ENCODE measurements around the gene PRSS57.
"Not testable (repeated sequence)": the region's sequence is repeated elsewhere in the genome, so short reads cannot be mapped to it uniquely, and the experiment has no call there.

Gene PRSS57

DNA sequence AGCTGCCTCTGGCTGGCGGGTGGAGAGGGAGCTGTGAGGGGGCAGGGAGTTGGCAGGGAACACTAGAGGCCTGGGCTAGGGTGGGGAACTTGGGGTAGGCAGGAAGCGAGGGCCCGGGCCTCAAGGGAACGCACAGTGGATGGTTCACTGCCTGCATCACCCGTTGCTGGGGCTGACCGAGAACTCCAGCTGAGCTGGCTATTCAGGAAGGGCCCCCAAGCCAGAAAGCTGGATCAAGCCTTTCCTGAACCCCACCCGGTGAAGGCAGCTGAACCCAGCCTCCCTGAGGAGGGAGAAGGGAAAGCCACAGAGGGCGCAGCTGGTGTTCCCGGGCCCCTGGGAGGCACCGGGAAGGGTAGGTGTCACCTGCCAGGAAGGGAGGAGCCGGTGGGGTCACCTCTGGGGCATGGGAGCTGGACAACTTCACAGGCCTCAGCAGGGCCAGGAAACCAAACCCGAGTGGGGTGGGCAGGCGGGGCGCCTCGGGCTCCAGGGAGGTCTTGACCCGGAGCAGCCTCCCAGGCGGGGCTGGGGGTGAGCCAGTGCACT lies 27.4 kb upstream of the PRSS57 start:
- DNase-seq = no peak

- no peak for DNase-seq
Observed at GRCh38 chr19:720345-721160, 25.3 kb upstream of the PRSS57 start.

- no peak for DNase-seq
Observed at GRCh38 chr19:719636-720344, 24.5 kb upstream of the PRSS57 start.

- no peak for DNase-seq
Observed at GRCh38 chr19:718991-719512, 23.8 kb upstream of the PRSS57 start.

- DNase-seq = no peak
Observed at GRCh38 chr19:718251-718951, 23.1 kb upstream of the PRSS57 start.

DNA sequence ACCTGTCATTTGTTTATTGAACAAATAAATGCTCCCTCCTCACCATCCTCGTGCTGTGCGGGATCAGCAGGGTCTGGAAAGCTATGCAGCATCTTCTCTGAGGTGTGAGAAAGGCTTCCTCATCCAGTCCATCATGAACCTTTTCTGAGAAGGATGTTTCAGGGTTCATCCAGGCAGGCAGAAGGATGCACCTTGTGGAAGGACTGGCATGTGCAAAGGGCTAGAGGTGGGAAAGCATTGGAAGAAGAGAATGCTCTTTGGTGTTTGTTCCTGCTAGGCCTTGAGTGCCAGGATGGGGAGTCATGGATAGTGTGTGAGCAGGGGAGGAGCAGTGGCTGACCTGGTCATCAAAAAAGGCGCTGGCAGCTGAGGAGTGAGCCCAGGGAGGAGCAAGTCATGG lies 20.1 kb upstream of the PRSS57 start:
- DNase-seq = no peak

DNA sequence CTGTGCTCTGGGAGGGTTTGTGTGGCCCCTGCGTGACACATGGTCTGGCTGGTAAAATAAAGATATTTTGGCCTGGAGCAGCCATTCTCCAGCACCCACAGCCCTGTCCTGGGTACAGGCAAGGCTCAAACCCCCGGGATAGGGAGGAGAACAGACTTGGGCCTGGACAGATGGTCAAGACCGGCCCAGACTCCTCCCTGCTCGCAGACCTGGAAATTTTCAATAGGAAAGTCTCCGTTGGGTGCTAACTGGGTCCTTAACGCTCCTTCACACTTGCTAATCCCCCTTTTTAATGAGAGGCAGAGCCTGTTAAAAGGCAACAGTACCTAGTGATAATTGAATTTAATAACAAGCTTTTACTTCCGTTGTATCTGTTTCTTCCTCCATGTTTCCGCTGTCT lies 16.0 kb upstream of the PRSS57 start:
- no peak for DNase-seq

DNA sequence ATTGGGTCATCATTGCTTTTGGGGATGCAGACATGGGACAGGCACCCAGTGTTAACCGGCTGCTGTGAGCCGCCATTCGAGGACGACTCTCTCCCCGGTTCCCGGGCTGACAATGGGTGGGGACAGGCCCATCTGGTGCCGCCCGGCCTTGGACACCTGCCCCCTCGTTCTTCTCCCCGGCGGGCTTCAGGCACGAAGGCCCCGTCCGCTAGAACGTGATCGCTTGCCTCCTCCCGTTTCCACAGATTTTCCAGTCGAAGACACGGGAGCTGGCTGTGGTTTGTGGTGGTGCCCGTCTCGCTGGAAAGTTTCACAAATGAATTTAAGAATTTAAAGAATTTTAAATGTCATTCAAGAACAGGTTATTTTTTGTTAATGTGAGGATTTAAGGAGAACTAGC lies 15.5 kb upstream of the PRSS57 start:
- DNase-seq = no peak

GRCh38 chr19:709965-710571 lies 14.8 kb upstream of the PRSS57 start:
- DNase-seq = no peak

GRCh38 chr19:709196-709964 lies 14.1 kb upstream of the PRSS57 start:
- DNase-seq = no peak

- DNase-seq = no peak
Observed at GRCh38 chr19:708154-709143, 13.2 kb upstream of the PRSS57 start, which contains the start of gene PALM. Gene PALM (plus strand): TSS chr19:708935. CDS start chr19:709147, 212 bp downstream.

DNA sequence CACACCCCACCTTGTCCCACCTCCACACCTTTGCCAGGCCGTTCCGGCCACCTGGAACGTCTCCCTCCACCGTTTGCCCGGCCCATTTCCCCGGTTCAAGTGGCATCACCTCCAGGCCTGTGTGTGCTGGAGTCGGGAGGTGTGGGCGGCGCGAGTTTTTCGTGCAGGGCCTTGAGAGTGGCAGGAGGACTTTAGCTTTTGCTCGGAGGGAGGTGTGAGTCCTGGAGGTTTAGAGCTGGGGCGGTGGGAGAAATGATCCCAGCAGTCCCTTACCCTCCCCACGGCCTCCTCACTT lies 9.1 kb upstream of the PRSS57 start:
- no peak for DNase-seq

DNA sequence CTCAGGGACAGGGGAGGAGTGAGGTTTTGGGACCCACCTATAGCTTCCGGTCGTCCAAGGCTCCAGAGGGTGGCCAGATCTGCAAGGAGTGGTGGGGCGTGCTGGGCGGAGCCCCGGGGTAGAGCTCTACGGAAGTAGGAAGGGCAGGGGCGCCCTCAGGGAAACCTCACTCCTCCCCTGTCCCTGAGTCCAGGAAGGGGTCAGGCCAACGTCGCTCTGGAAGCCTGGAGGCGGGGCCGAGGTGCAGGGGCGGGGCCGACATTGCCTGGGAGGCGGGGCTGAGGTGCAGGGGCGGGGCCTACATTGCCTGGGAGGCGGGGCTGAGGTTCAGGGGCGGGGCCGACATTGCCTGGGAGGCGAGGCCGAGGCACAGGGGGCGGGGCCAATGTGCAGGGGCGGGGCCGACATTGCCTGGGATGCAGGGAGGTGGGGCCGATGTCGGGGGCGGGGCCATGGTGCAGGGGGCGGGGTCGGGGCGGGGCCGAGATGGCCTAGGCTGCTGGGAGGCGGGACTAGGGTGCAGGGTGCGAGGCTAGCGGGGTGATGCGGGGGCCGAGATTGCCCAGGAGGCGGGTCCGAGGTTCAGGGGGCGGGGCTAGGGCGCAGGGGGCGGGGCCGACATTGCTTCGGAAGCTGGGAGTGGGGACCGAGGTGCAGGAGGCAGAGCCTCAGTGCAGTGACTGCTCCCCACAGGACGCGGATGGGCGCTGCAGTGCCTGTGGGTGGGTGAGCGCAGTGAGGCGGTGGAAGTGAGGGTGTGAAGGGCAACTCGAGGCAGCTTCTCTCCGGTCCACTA lies 8.6 kb upstream of the PRSS57 start:
- peak; percentile 71 for DNase-seq

- DNase-seq = no peak
Observed at GRCh38 chr19:703329-703650, 8.0 kb upstream of the PRSS57 start.

DNA sequence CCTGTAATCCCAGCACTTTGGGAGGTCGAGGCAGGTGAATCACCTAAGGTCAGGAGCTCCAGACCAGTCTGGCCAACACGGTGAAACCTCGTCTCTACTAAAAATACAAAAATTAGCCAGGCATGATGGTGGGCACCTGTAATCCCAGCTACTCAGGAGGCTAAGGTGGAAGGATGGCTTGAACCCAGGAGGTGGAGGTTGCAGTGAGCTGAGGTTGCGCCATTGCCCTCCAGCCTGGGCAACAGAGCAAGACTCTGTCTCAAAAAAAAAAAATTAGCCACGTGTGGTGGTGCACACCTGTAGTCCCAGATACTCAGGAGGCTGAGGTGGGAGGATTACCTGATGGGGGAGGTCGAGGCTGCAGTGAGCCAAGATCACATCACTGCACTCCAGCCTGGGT lies 7.6 kb upstream of the PRSS57 start:
- not testable (repeated sequence) for DNase-seq

GRCh38 chr19:699885-700284 lies 4.6 kb upstream of the PRSS57 start:
- not testable (repeated sequence) for DNase-seq

GRCh38 chr19:698529-698928 lies 3.3 kb upstream of the PRSS57 start:
- DNase-seq = not testable (repeated sequence)

- no peak for DNase-seq
Observed at GRCh38 chr19:694481-695351, 536 bp downstream of the PRSS57 start.

GRCh38 chr19:690203-690602 lies 5.0 kb downstream of the PRSS57 start:
- DNase-seq = no peak

Data from NCI-H1048 (cell line).